ENCODE data around the gene ACSL1.

Gene ACSL1

GRCh38 chr4:184811526-184812198 lies 14.1 kb downstream of the ACSL1 start:
- no peak for DNase-seq (ENCODE audit: low read depth)

- DNase-seq (ENCODE audit: low read depth) = no peak
Measured at GRCh38 chr4:184810720-184811119, 15.0 kb downstream of the ACSL1 start.

GRCh38 chr4:184808713-184809050 lies 17.1 kb downstream of the ACSL1 start:
- DNase-seq (ENCODE audit: low read depth) = no peak

DNA sequence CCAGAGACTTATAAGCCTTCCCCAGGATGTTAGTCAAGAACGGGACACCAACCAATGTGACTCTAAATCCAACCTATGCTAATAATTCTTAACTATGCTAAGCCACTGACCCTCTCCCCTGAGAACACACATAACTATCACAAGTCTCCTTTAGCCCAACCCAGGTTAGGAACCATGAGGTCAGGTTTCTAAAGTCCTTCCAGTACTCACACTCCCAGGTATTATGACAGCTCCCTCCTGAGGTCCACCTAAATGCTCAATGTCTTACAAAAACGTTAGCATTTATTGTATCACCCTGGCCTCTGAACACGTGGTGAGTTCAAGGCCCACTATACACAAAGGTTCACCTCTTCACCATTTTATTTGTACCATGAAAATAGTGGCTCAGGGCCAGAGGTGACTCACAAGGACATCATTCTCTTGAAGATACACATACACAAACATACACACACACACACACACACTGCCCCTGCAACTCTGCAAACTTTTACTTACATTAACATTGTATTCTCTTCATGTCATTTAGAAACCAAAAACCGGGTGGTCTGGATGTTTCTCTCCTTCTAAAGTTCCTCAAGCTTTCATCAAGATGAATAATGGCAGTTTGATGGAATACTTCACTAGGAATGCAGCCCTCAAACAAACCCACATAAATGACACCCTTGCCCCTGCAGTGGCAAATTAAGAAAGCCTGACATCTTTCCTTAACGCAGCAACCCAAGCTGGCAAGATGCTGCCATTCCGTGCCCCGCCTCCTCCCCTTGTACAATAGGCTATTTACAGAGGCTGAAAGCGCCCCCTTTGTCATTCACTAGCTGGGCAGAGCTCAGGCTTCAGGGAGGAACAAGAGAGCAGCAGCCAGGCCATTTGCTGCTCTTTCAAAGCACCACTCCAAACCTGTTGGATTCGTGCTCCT lies 17.7 kb downstream of the ACSL1 start:
- DNase-seq (ENCODE audit: low read depth) = no peak

GRCh38 chr4:184807256-184807655 lies 18.5 kb downstream of the ACSL1 start:
- no peak for DNase-seq (ENCODE audit: low read depth)

DNA sequence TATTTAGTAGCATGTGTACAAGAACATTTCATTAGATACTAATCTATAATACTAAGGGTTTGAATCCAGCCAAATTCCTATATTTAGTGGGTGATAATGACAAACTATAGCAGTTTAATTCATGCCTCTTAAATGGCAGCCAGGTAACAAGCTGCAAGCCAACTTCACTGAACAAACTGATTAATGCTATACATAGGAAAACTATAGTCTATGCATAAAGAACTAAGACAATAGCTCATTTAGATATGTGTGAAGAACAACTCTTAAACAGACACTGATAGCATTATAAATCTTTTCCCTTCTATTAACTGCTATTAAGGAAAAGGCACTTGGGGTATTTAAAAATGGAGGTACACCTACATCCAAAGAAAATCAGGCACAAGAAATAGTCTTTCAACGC lies 19.1 kb downstream of the ACSL1 start:
- DNase-seq (ENCODE audit: low read depth) = no peak

- DNase-seq (ENCODE audit: low read depth) = no peak
Measured at GRCh38 chr4:184806229-184806550, 19.6 kb downstream of the ACSL1 start.

DNA sequence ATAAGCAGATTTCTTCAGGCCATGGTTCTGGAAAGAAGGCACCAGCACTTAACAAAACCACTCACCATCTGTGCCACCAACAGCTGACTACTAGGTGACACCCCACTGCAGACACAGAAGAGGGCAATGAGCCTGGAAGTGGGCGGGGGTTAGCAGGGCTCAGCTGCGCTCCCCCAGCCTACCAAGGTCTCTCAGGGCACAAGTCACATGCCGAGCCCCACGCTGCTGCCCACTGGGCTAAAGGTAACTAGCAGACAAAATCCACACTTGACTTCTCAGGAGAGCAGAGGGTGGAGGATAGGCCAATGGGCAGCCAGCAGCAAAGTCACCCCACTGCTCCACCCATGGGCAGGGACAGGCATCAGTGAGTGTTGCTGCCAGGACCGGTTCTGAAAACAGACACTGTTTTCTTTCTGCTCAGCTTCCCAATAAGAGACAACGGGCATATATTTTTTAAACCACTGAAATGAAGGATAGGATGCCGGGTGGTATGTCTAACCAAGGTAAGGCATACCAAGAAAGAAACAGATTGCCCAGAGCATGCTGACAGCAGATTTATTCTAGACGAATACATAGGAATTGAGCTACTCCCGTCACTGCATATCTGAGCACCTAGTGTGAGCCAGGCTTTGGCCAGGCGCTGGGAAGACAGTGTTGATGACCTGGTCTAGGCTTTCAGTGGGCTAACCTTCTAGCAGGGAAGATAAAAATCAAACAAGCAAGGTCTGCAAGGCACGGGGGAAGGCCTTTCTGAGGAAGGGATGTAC lies 20.1 kb downstream of the ACSL1 start:
- no peak for DNase-seq (ENCODE audit: low read depth)

DNA sequence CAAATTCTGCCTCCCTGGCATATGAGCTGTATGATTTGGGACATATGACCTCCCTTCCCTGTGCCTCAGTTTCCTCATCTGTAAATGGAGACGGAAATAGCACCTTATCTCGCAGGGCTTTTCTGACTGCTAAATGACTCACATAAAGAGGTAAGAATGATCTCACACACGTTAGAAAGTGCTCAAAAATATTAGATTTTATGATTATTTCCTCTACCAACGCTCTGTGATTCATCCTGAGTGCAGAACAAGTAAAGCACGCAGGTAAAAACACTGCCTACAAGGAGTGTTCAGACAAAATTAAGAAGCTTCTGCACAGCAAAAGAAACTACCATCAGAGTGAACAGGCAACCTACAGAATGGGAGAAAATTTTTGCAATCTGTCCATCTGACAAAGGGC lies 21.1 kb downstream of the ACSL1 start:
- no peak for DNase-seq (ENCODE audit: low read depth)

- DNase-seq (ENCODE audit: low read depth) = no peak
Measured at GRCh38 chr4:184803874-184804273, 21.9 kb downstream of the ACSL1 start.

GRCh38 chr4:184803133-184803532 lies 22.6 kb downstream of the ACSL1 start:
- no peak for DNase-seq (ENCODE audit: low read depth)

DNA sequence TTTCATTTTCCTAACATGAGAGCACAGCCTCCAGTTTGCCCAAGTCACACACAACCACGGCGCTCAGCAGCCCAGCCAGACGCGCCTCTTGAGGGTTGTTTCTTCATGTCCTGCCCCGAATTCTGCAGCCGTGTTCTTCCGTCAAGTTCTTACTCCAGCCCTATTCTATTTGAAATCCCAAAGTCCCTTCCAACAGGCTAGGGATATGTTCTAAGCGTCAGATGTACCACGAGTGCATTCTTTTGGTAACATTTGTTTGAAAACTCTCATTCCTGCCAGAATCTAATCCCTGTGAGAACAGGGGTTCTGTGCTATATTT lies 23.1 kb downstream of the ACSL1 start:
- DNase-seq (ENCODE audit: low read depth) = no peak

DNA sequence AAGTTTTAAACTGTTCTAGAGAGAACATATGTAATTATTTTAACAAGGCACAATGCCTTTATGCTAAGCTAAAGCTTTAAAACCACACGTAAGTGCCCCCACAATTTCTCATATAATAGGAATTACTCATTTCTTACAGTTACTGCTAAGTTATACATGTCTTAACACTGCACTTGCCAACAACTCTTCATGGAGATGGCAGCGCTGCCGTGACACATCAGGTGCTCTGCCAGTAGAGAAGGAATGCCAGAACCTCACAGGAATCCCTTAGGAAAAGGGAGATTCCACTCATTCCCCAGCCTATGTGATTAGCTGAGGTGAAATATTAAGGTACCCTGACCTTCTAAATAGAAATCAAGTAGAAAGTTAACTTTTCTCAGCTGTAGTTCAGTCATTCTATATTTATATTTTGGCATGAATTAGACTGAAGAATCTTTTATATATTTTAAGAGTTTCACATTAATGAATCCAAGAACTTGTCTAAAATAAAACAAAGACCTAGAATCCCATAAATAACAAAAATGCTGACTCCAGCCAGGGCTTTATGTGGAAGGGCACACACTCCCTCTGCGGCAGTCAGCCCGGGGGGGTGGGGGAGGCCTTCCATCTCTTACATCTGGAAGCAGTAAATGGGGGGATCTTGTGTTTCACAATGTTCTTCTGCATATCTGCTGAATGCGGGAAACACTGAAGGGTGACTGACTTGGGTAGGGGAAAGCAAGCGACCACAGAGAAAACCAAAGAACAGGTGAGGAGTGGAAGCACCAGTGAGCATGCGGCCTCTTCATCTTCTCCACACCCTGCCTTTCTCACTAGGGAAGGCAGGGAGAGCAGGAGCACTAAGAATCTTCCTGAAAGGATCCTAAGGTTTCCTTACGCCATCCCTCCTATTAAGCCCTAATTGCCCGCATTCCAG lies 23.7 kb downstream of the ACSL1 start:
- no peak for DNase-seq (ENCODE audit: low read depth)

DNA sequence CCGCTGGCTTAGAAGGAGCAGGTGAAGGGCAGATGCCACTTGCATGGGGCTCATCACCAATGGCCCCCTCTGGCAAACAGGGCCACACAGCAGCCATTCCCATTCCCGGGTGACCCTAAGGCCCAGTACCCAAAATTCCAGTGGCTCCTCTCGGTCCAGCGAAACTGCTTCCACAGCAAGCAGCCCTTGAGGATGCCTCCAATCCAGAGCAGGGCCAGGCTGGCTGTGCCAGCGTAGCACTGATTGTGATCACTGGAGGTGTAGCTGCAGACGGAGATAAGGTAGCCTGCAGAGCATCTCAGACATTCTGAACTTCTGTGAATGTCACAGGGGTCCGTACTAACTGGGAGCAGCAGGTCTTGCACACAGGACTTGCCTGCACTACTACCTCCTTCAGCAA lies 27.3 kb downstream of the ACSL1 start:
- no peak for DNase-seq (ENCODE audit: low read depth)

GRCh38 chr4:184796906-184797305 lies 28.9 kb downstream of the ACSL1 start:
- DNase-seq (ENCODE audit: low read depth) = no peak

DNA sequence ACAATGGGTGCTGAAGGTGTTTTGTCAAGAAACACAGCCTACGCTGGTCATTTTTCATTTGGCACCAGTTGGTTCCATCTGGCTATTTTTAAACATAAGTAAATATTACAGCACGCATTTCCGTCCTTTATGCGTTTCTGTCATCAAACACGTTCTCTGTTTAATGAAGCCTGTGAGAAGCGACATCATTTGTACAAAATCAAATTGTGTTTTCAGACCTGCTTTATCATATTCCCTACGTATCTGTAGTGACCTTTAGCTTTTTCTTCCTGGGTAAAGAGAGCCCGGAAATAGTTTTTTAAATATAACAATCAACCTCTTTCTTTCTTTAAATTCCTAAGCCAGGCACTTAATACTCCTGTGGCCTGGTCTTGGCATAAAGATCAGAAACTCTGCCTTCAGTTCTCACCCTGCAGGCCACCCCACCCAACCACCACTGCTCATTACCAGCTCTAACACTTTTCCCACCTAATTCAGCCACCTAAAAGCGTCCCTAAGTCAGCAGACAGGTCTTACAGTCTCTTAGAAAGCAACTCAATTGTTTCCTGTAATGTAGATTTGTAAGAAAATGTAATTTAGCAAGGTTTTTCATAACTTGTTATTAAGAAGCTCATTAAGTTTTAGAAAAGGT lies 30.4 kb downstream of the ACSL1 start:
- DNase-seq (ENCODE audit: low read depth) = no peak

GRCh38 chr4:184794470-184794869 lies 31.3 kb downstream of the ACSL1 start:
- no peak for DNase-seq (ENCODE audit: low read depth)

- no peak for DNase-seq (ENCODE audit: low read depth)
Measured at GRCh38 chr4:184793735-184794355, 31.9 kb downstream of the ACSL1 start.

DNA sequence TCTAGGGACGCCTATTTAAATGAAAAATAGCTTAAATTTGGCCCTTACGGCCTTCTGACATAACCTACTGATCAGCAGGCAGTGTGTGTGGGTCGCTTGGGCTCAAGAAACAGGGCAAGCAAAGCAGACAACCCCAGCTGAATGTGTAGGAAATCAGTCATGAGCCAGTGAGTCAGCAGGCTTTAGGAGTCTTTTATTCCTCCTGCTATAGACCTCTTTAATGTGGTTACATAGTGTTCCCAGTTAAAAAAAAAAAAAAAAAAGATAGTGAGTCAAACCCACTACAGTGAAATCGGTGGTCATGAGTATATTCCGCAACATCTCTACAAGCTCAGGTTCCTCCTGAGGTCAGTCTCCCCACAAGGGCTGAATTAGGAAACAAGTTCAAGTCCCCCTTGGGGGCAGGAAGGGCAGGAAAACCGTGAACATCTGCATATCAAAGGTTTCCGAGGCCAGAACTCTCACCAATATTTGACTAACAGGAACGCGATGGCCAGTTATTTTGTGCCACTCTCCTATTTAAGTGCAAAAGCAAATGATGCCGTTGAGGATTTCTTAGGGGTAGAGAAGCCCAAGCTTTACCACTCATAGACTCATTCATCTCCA lies 32.7 kb downstream of the ACSL1 start:
- DNase-seq (ENCODE audit: low read depth) = peak; percentile 3

- DNase-seq (ENCODE audit: low read depth) = no peak
Measured at GRCh38 chr4:184792334-184792733, 33.4 kb downstream of the ACSL1 start.

GRCh38 chr4:184790826-184791225 lies 34.9 kb downstream of the ACSL1 start:
- DNase-seq (ENCODE audit: low read depth) = no peak

Data from T follicular helper cell (primary cell).